NCI-H510A treated with DMSO at 0.1 percent for 48 hours (cell line): Measurements from ENCODE around the gene NUTM2F.
"Not testable (repeated sequence)": the region's sequence is repeated elsewhere in the genome, so short reads cannot be mapped to it uniquely, and the experiment has no call there.

Source experiments
- DNase-seq: peaks from one replicate; lab custom pipeline; 2025; lab: John Stamatoyannopoulos, UW

NUTM2F gene, protein sequence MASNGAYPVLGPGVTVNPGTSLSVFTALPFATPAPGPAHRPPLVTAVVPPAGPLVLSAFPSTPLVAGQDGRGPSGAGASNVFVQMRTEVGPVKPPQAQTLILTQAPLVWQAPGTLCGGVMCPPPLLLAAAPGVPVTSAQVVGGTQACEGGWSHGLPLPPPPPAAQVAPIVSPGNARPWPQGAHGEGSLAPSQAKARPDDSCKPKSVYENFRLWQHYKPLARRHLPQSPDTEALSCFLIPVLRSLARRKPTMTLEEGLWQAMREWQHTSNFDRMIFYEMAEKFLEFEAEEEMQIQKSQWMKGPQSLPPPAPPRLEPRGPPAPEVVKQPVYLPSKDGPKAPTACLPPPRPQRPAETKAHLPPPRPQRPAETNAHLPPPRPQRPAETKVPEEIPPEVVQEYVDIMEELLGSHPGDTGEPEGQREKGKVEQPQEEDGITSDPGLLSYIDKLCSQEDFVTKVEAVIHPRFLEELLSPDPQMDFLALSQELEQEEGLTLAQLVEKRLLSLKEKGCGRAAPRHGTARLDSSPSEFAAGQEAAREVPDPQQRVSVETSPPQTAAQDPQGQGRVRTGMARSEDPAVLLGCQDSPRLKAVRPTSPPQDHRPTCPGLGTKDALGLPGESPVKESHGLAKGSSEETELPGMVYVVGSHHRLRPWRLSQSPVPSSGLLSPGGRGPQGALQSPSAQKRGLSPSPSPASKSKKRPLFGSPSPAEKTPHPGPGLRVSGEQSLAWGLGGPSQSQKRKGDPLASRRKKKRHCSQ

DNA sequence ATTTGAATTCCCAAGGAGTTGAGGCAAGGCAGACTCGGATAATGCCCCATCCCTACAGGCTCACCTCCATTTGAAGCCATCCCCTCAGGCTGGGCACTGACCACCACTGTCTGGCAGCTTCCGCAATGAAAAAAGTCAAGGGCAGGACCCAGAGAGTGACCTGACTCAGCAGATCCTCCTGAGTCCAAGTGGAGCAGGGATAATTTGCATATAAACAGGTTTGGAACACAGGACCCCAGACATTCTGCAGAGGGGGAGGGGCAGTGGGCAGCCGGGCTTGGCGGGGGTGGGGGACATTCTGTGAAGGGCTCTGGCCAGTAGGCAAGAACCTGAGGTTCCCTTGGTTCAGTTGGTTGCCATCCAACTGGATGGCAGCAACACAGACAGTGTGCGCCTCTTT is at the start of gene NUTM2F:
Gene NUTM2F (minus strand): TSS at position 101 of the 400 bp plus-strand sequence. CDS start 21 bp downstream, at position 80.
- not testable (repeated sequence) for DNase-seq

DNA sequence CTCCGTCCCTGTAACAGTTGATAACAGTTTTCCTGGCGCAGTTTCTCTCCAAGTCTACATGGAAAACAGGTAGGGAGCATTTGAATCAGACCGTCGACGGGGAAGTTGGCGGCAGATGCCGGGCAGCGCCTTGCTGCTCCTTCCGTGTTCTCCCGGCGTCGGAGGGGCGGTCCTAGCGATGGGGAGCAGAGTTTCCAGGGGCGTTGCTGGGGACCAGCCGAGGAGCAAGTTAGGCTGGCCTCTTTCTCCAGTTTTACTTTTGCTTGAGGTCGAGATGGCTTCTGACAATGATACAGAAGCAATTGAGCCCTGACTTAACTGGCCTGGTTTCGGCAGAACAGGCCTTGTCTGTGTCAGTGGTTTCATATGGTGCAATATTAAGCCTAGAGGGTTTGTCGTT is 46.8 kb upstream of the NUTM2F start:
- DNase-seq, result not testable (repeated sequence)

DNA sequence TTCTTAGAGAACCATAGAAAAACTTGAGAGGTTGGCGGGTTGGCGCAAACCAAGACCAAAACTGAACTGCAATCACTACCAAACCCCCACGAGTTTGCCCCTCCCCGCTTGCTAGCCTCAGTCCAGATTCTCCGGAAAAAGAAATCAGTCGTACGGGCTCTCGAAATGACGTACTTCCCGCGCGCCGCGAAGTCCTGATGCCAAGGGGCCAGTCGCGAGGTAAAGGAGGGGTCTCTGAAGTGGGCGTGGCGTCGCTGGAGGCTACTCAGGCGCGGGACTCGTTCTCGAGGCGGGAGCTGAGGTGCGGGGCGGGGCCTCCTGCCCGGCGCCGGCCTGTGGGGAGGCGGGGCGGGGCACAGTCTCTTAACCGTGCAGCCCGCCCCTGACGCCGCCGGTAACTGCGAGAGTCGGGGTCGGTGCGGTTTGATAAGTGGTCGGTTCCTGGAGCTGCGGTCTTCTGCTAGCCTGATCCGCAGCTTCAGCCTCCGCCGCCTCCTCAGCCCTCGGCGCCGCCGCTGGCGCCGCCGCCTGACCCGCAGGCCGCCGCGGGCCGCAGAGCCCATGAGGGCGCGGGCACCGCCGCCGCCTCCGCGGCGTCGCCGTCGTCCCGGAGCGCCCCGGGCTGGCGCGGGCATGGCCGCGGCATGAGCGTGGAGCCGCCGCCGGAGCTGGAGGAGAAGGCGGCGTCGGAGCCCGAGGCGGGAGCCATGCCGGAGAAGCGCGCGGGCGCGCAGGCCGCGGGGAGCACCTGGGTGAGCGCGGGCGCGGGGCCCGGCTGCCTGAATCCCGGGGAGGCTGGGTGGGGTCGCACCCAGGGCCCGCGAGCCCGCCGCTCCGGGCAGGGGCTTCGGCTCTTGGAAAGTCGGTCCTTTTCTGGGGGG is 46.0 kb upstream of the NUTM2F start:
- peak; percentile 81 for DNase-seq

- not testable (repeated sequence) for DNase-seq
Measured at GRCh38 chr9:94373779-94374175, 45.3 kb upstream of the NUTM2F start.

GRCh38 chr9:94370266-94370665 is 41.8 kb upstream of the NUTM2F start:
- not testable (repeated sequence) for DNase-seq

GRCh38 chr9:94364093-94364614 is 35.7 kb upstream of the NUTM2F start:
- DNase-seq, result not testable (repeated sequence)

GRCh38 chr9:94357158-94357557 is 28.7 kb upstream of the NUTM2F start:
- DNase-seq, result not testable (repeated sequence)

- DNase-seq, result not testable (repeated sequence)
Measured at GRCh38 chr9:94351901-94352723, 23.7 kb upstream of the NUTM2F start.

- DNase-seq, result not testable (repeated sequence)
Measured at GRCh38 chr9:94348754-94349153, 20.3 kb upstream of the NUTM2F start.

- not testable (repeated sequence) for DNase-seq
Measured at GRCh38 chr9:94347451-94347850, 19.0 kb upstream of the NUTM2F start.

DNA sequence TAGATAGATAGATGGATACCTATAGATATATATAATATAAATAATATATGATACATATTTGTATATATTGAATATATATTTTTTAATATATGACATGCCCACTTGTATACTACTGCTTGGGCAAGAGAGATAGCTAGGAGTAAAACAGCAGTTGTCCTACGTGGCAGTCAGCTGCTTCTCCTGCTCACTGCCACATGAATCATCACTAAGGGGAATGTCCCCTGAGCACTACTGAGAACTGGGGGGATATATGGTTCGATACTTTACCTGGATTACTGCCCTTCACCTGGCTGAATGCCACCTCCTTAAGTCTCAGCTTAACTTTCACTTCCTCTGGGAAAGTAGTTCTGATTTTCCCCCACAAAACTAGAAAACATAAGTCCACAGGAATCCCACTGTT is 13.3 kb upstream of the NUTM2F start:
- DNase-seq, result not testable (repeated sequence)

- not testable (repeated sequence) for DNase-seq
Measured at GRCh38 chr9:94340750-94341149, 12.3 kb upstream of the NUTM2F start.

DNA sequence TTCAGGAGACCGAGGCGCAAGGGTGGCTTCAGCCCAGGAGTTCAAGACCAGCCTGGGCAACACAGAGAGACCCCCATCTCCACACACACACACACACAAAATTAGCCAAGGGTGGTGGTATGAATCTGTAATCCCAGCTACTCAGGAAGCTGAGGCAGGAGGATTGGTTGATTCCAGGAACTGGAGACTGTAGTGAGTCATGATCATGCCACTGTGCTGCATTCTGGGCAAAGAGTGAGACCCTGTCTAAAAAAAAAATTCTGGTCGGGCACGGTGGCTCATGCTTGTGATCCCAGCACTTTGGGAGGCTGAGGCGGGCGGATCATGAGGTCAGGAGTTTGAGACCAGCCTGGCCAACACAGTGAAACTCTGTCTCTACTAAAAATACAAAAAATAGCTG is 11.2 kb upstream of the NUTM2F start:
- not testable (repeated sequence) for DNase-seq

DNA sequence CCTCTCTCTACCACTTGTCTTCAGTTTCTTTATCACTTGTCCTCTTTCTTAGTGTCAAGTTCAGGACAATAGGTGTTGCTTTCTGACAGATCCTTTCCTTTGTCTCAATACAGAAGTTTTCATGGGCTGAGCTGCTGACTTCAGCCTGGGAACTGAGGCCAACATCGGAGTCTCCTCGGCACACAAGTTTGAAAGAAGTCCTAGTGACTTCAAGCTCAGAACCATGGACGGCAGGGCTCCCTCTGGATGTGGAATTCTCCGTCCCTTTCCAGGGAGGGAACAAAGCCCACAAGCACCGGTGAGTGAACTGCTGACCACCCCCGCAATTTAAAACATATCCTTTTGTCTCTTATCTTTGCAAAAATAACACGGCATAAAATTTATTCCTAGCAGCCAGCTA is 10.3 kb upstream of the NUTM2F start:
- not testable (repeated sequence) for DNase-seq

DNA sequence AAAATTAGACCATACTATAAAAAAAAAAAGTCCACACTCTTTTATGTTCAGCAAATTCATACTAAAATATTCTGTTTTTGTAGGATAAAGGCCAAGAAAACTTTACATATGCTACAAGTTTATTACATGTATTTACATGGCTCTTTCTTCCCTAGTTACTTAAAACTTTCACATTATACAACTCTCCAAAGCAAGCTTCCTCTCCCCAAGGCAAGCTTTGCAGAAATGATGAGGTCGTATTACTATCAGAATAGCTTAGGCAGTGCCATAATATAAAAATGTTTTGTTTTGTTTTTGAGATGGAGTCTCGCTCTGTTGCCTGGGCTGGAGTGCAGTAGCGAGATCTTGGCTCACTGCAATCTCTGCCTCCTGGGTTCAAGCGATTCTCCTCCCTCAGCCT is 8.0 kb upstream of the NUTM2F start:
- DNase-seq, result not testable (repeated sequence)

- DNase-seq, result not testable (repeated sequence)
Measured at GRCh38 chr9:94325583-94325982, 2.9 kb downstream of the NUTM2F start.

DNA sequence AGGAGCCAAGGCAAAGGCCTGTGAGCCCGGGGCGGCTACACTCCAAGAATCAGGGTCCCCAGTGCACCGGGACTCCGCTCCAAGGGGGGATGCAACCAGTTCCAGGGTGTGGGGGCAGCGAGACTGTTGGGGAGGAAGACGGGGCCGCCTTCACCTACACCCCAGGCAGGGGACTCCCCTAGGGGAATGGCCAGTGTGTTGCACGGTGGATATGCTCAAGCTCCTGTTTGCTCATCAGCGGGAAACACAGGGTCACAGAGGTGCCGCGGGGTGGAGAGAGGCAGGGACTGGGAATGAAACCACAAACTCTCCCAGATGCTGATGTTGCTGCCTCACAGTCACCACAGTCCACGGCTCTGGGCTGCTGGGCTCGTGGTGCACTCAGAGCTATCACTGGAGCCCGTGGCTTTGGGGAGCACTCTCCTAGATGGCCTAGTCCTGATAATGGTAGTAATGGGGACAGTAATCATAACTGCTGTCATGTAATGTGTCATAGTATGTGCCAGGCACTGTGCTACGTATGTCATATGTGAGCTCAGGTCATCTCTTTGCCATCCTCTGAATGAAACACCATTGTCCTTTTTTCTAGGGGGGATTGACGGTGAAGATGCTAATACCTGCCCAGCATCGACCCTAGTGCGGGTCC is 5.2 kb downstream of the NUTM2F start:
- not testable (repeated sequence) for DNase-seq

DNA sequence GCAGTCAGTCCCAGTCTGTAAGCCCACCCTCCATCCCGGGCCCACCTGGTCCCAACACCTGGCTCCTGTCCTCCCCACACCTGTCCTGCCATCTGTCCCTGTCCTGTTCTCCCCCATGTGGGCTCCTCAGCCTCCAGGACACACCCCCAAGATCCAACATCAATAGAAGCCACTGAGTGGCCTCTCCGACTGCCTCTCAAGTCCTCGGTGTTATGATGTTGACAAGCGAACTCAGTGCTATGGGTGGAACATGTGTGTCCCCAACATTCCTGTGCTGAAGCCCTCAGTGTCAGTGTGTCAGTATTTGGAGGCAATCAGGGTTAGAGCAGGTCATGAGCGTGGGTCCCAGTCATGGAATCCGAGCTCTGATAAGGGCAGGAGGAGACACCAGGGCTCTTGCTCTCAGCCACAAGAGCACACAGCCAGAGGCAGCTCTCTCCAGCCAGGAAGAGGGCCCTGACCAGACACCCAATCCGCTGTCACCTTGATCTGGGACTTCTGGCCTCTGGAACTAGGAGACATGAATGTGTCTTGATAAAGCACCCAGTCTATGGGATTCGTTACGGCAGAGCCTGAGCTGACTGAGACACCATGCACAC is 6.0 kb downstream of the NUTM2F start:
- not testable (repeated sequence) for DNase-seq

GRCh38 chr9:94317949-94318657 is 10.3 kb downstream of the NUTM2F start:
- DNase-seq, result not testable (repeated sequence)
